Ectodermal cell (in vitro differentiated cells): ENCODE data around the gene TNFAIP8.

Experiments
- H3K27ac ChIP-seq: 2 replicates; pipeline ENCODE4 v1.7.0; 2013; ENCODE audit warnings: mild to moderate bottlenecking, low read depth, low read length; ENCODE audit not compliant: insufficient read depth, poor library complexity, severe bottlenecking
- H3K27me3 ChIP-seq: 2 replicates; pipeline ENCODE4 v1.7.0; 2013; ENCODE audit warnings: mild to moderate bottlenecking, low read length; ENCODE audit not compliant: insufficient read depth, control insufficient read depth, poor library complexity, severe bottlenecking
- H3K36me3 ChIP-seq: one replicate; pipeline ENCODE4 v1.7.0; 2013; ENCODE audit warnings: low read length; ENCODE audit not compliant: control insufficient read depth, insufficient read depth
- H3K4me1 ChIP-seq: one replicate; pipeline ENCODE4 v1.7.0; 2013; ENCODE audit warnings: low read length; ENCODE audit not compliant: control insufficient read depth, insufficient read depth
- H3K4me3 ChIP-seq: 2 replicates; pipeline ENCODE4 v1.7.0; 2013; ENCODE audit warnings: low read depth, low read length, control low read depth; ENCODE audit not compliant: insufficient read depth
- H3K9me3 ChIP-seq: 2 replicates; pipeline ENCODE4 v1.7.0; 2013; ENCODE audit warnings: mild to moderate bottlenecking, low read length, moderate library complexity; ENCODE audit not compliant: control insufficient read depth
- WGBS, 2 experiments: methylation state at CpG; one replicate each; pipeline ENCODE4 v1.1.7; 2013; ENCODE audit warnings: missing lambda C conversion rate in 2 of 2; 5-methylcytosine and 5-hydroxymethylcytosine counted together

Gene TNFAIP8

DNA sequence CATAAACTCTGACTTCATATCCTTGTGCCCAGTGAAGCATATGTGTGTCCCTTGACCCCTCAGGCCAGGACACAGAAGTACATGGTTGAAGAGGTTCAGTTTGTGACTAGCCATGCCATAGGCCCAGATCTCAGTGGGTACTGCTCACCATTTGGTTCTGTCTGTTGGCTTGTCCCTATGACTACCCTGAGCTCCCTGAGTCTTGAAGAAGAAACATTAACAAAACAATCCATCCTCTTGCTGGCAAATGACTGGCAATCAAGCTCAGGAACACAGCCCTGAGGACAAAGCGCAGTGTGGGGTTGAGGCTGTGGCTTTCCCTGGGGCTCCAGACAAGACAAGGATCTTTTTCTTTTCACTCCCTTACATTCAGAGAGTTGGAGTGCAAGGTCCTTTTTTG, 46.3 kb downstream of the TNFAIP8 start:
- WGBS, 2 experiments = 53 to 67% methylated on average over 1 of the region's 1 CpG
- Histone ChIP-seq H3K36me3 (no peaks in the 10 kb centered on the region), H3K27ac (no peak overlapping the region), H3K27me3 (no peaks in the 10 kb centered on the region), H3K4me1 (no peaks in the 10 kb centered on the region), H3K9me3 (no peaks in the 10 kb centered on the region), H3K4me3 (no peak overlapping the region)

DNA sequence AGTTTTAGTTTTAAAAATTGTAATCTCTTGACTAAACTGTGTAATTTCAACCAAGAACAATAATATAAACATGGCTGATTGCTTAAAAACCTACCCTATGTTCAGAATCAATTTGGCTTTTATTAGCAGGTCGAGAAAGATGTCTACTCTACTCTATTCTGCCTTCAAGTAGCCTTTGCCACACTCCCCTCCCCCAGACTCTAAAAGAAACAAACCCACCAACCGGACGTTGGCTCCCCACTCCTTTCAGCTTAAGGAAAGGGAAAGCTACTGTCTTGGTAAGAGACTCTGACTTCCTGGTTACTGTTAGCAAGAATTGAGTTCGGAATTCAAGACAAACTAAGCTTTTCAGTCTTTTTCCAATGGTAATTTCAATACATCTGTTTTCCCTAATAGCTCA, 46.7 kb downstream of the TNFAIP8 start:
- Histone ChIP-seq H3K4me1 (no peaks in the 10 kb centered on the region), H3K27me3 (no peaks in the 10 kb centered on the region), H3K27ac (no peak overlapping the region), H3K9me3 (no peaks in the 10 kb centered on the region), H3K36me3 (no peaks in the 10 kb centered on the region), H3K4me3 (no peak overlapping the region)
- WGBS, 2 experiments = 45 to 49% methylated on average over 4 of the region's 4 CpGs

DNA sequence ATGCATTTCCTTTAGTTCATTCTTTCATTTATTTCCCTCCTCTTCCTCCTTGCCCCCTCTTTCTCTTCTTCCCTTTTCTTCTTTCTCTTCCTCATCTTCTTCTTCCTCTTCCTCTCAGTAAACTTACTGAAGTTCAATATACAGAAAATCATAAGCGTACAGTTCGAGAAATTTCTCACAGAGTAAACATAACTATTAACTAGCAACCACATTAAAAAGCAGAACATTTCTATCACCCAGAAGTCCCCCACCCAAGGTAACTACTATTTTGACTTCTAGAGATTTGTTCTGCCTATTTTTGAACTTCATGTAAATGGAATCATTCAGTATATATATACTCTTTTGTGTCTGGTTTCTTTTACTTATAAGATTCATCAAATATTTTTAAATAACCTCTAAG, 48.2 kb downstream of the TNFAIP8 start:
- Histone ChIP-seq H3K27ac (no peak overlapping the region), H3K4me3 (no peak overlapping the region), H3K36me3 (no peaks in the 10 kb centered on the region), H3K9me3 (no peaks in the 10 kb centered on the region), H3K27me3 (no peaks in the 10 kb centered on the region), H3K4me1 (no peaks in the 10 kb centered on the region)
- WGBS, 2 experiments = 81 to 94% methylated on average over 2 of the region's 2 CpGs

DNA sequence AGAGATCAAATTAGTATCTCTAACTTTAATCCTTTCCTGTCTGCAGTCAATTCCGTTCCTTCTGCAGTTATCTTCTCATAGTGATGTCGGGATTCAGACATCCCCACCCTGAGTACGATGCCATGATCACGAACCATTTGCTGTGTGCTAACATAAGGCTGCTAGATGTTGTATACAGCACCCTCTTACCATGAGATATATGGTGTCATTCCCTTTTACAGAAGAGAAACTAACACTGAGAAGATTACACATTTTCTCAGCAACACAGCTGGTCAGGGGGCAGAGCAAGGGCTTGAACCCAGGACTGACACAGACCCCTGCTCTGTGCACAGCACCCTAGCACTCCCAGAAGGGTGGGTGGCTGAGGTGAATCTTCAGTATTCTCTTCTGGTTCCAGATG, 49.6 kb downstream of the TNFAIP8 start:
- H3K36me3 ChIP-seq = no peaks in the 10 kb centered on the region
- no peaks in the 10 kb centered on the region for H3K9me3 ChIP-seq
- no peak overlapping the region for H3K27ac ChIP-seq
- WGBS, 2 experiments = 88 to 92% methylated on average over 4 of the region's 4 CpGs
- no peaks in the 10 kb centered on the region for H3K4me1 ChIP-seq
- no peak overlapping the region for H3K4me3 ChIP-seq
- H3K27me3 ChIP-seq = no peaks in the 10 kb centered on the region

DNA sequence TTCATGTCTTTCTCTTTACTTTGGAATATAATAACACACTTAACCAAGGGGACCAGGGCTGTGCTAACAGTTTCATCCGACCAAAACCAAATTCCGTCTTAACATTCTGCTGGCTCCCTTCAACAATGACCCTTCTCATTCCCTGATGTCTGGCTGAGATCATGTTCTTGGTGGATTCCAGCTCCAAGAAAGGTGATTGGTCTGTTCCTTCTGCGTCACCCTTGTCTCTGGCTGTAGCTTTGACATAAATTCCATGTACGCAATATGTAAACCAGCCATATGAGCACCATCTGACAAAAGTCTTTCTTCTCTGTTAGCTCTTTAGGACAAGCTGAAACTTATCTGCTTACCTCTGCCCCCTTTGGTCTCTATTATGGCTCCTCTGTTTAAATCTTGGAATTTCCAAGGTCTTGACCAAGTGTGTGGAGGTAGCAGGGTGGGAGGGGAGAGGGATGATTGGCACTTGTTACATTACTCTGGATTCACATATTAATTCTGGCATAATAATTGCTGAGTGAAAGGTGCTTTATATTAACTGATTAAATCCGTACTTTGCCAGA, 50.8 kb downstream of the TNFAIP8 start:
- WGBS, 2 experiments = 91 to 95% methylated on average over 5 of the region's 5 CpGs

DNA sequence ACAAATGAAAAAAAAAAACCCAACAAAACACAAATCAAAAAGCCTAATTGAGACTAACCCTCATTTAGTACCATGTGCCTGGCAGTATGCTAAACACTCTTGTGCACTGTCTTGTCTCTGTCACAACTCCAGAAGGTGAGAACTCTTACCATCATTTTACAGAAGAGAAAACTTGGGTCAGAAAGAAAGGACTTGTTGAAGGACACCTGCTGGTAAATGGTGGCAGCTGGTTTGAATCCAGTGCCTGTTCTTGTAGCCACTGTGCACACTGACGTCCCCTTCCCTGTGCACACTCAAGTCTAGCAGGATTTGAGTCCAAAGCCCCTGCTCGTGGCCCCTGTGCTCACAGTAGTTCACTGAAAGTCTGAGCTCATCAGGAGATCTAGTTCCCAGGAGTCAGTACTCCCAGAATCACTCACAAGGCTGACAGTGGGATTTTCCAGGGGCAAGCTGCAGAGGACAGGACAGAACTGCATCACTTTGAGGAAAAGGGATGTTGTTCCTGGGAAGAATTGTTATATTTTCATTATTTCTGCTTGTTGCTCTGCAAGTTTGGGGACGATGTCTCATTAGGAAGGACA, 53.5 kb downstream of the TNFAIP8 start:
- no peak overlapping the region for H3K4me3 ChIP-seq
- no peaks in the 10 kb centered on the region for H3K4me1 ChIP-seq
- 83 to 85% methylated on average over 3 of the region's 3 CpGs for WGBS, 2 experiments
- H3K27me3 ChIP-seq = no peaks in the 10 kb centered on the region
- H3K9me3 ChIP-seq = no peaks in the 10 kb centered on the region
- H3K36me3 ChIP-seq = no peaks in the 10 kb centered on the region
- no peak overlapping the region for H3K27ac ChIP-seq

More for the DNA sequence above, 50.8 kb downstream of the TNFAIP8 start:
- Histone ChIP-seq H3K27me3 (no peaks in the 10 kb centered on the region), H3K4me3 (no peak overlapping the region), H3K27ac (no peak overlapping the region), H3K9me3 (no peaks in the 10 kb centered on the region), H3K4me1 (no peaks in the 10 kb centered on the region), H3K36me3 (no peaks in the 10 kb centered on the region)

DNA sequence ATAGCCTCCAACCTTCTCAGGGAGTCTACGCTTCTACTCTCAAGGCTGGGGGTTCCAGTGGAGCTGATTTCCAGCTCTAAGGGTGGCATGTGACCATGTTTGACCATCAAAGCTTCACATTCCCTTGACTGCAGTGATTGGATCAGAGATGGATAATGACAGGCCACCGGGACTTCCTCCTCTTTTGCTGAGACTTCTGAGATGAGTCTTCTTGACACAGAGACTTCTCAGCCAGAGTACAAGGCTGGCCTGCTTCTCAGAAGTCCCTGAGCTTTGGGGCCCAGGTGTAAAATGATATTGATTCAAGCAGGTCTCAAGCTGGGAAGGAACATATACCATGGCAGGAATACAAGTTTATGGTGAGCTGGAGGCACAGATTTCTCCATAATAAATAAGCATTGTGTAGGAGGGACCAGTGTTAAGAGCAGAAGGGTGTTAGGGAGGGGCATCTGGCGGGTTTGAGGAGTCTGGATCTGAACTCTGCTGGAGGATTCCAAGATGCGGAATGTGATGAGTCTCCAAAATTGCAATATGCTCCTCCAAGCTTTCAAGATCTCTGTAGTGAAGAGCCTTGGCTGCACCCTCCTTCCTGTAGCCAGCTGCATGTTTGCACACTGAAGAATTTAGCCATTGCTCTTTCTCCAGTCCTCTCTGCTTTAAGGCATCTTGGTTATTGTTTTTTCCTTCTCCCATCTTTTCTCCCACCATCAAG, 54.8 kb downstream of the TNFAIP8 start:
- H3K27ac ChIP-seq = no peak overlapping the region
- no peak overlapping the region for H3K4me3 ChIP-seq
- H3K9me3 ChIP-seq = no peaks in the 10 kb centered on the region

DNA sequence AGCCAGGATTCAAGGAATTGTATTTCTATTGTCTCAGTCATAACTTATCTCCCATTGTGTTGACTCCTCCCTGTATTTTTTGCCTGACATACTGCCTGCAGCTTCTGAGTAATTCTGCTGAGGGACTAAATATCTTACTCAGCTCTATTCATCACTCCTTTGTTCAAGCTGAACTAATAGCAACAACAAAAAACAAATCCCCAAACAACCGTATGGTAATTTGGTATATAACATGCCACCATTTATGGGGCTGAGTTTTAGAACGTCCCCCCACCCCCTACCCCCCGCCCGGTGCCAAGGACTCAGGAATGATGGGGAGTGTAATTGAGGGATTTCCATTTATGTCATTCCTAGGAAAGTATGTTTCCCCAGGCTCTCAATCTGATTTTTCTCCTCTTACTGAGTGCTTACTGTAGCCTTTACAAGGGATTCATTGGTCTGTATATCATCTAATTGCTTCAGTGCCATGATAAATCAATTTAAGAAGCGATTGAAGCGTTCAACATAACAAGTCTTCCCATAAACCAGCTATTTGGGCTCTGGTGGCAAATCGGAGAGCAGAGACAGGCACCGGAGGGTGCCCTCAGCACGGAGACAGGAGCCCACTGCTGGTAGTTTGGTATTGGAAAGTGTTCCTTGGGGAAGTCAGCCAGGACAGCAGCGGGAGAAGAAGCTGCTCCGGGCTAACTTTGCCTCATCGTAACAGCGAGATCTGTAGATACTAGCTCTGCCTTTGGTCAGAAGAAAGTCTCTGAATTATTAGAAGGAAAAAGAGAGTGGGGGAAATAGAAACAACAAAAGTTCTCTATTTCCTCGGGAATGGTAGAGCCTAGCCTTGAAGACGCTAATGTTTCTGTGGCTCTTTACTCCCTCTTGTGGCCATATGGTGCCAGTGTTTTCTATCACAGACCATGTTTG, 55.8 kb downstream of the TNFAIP8 start:
- Histone ChIP-seq H3K27me3 (no peaks in the 10 kb centered on the region), H3K4me1 (no peaks in the 10 kb centered on the region), H3K36me3 (no peaks in the 10 kb centered on the region), H3K9me3 (no peaks in the 10 kb centered on the region), H3K4me3 (peak overlapping the region; percentile 51), H3K27ac (no peak overlapping the region)
- 3 to 10% methylated on average over 11 to 12 of the region's 15 CpGs for WGBS, 2 experiments

More for the DNA sequence above, 54.8 kb downstream of the TNFAIP8 start:
- no peaks in the 10 kb centered on the region for H3K27me3 ChIP-seq
- 91 to 96% methylated on average over 4 of the region's 4 CpGs for WGBS, 2 experiments
- no peaks in the 10 kb centered on the region for H3K4me1 ChIP-seq
- H3K36me3 ChIP-seq = no peaks in the 10 kb centered on the region

DNA sequence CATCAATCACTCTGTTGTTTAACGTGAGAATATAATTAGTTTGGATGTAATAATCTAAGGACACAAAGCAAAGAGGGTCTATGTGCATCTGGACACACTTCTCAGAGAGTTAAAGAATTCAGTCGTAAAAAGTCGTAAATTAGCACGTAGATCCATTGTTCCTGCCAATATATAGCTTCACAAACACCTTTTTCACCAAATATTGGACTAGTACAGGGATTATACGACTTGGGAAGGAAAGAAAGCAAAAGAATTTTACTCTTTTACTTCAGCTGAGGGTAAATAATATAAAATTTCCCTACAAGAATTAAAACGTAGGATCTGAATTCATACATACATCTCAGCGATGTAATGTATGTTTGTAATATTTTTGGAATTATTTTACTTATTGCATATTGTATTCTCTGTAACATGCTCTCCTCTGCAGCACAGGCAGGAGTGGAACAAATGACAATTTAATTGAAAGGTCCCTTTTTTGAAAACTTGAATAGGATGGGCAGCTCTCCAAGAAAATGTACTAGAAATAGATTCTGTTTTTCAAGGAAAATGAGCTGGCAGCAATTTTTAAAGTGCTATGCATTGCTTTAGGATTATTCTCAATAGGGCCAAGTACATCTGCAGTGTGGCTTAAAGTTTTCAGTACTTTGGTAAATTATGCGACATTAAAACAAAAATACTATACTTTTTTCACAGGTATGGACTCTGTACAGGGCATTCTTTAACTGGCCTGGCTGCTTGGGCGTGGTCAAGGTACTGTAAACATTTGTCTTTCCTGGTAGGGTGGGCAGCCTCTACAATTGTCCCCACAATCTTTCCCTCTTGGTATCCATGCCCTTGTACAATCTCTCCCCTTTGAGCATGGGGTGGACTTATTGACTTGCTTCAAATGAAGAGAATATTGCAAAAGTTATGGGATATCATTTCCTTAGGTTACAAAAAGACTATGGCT, 56.7 kb downstream of the TNFAIP8 start:
- no peaks in the 10 kb centered on the region for H3K36me3 ChIP-seq
- H3K9me3 ChIP-seq = no peaks in the 10 kb centered on the region
- peak overlapping the region; percentile 51 for H3K4me3 ChIP-seq
- 34 to 35% methylated on average over 6 of the region's 9 CpGs for WGBS, 2 experiments
- H3K27ac ChIP-seq = no peak overlapping the region
- no peaks in the 10 kb centered on the region for H3K27me3 ChIP-seq
- no peaks in the 10 kb centered on the region for H3K4me1 ChIP-seq
